Frontal cortex (tissue), 4 donors: ENCODE results near the gene PTPRK. TPM values are rescaled to one million over a fixed set of nuclear protein-coding genes. Genes with fewer than 3 reads are reported as not detected.

ENCODE experiments used
- DNase-seq, 2 donors: peaks; one replicate each; pipeline ENCODE4 v3.0.0; 2012; ENCODE audit warnings: low spot score in 2 of 2
- FAIRE-seq: peaks from 2 replicates; lab custom pipeline; 2012; peaks lifted over from hg19 to GRCh38; lab: Jason Lieb, UNC
- total RNA-seq: library from RNA; depleted of rRNA; stranded (reverse); fragments of >200 nt; gene quantifications from one replicate; pipeline ENCODE4 v1.2.3, GENCODE V29; 2014
- donor health status: control.
- donor health status: control.
- donor health status: control.

PTPRK gene
- total RNA-seq, 1 donor from 2014 or later: 179 TPM

DNA sequence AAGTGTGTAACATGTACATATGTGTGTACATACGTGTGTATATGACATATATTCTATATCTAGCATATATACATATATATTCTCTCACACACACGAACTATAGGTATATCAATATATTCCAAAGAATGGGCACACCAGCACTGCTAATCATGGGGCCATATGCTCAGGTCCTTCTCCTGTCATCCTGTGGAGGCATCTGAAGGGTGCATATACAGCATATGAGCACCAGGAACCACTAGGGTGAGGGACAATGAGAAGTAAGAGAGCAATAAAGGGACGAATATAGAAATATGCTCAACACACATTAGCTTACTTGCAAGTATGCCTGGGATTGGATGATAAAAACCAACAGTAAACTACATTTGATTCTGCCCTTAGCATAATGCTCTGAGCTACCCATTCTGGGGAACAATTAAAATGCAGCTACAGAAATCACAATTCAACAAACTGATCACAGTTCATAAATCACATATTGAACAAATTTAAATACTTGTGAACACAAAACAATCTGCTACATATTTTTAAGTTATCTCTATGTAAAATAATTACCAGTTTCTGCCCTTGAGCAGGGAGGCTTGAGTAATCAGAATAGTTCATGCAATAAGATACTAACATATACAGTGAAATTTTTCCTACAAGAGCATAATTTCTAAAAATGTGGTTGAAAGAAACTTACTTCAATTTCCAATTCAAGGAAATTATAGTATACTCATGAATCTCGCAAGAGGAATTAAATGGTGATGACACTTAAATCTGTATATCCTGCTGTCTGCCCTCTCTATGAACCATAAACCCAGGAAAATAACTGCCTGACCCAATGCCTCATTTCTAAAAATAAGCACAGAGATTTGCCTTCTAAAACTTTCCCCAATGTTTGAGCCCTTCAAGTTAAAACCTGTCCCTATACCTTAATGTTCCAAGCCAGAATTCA is 347.4 kb downstream of the PTPRK start:
- FAIRE-seq: no peak

DNA sequence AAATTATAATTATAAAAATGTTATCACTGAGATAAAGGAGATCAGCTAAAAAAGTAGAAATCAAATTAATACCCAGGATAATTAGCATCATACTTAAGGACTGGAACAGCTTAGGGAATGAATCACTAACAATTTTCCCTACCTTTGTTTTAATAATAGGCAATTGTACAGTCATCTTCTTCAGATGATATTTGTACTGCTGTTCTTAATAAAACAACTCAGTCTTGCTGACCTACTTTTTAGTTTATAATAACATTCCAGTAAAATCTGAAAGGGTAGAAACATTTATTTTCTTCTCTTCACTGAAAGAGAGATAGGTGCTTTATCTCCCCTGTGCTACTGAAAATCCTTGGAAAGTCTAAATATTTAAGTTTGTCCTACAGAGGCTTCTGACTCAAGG is 348.3 kb downstream of the PTPRK start:
- FAIRE-seq: no peak
- no peak for DNase-seq

More for the DNA sequence above, 347.4 kb downstream of the PTPRK start:
- DNase-seq: no peak

DNA sequence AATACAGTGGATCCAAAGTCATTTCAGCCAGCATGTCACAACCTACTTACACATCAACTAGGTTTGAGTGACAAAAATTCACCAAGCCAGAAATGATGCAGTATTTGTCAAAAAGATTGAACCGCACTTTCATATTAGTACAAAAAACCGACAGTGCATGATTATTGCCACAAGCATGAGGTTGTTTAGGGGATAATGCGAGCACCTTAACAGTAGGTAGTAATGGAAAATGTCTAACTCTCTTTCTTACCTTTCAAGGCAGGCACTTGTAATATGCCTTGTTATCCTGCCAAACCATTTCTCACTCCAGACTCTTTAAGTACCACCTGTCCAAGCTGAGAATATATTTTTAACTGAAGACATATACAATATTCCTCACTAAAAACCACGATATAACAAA is 349.2 kb downstream of the PTPRK start:
- no peak for DNase-seq

DNA sequence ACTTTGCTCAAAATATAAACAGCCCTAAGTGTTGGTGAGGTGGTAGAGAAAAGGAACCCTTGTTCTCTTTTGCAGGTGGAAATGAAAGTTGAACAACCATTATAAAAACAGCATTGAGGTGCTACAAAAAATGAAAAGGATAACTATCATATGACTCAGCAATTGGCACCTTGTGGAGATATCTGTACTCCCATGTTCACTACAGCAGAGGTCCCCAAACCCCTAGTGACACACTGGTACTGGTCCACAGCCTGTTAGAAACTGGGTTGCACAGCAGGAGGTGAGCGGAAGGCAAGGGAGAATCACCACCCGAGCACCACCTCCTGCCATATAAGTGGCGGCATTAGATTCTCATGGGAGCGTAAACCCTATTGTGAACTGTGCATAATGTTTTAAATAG is 352.2 kb downstream of the PTPRK start:
- DNase-seq: no peak
- no peak for FAIRE-seq

More for the DNA sequence above, 349.2 kb downstream of the PTPRK start:
- FAIRE-seq: no peak

DNA sequence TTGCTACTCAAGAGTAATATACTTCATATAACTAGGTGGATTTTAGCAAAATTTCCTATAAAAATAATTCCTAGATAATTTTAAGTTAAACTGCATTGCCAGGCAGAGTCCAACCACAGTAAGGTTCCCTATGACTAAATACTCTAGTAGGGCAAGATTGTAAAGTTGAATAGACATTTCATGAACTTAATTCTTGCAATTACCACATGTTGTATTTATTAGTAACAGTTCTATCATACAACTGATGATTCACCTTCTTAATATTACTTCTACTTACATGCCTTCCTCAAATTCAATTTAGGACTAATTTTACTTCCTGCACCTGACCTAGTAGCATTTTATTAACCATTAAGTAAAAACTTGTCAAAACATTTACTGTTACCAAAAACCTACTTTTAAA is 352.8 kb downstream of the PTPRK start:
- DNase-seq (no peak), FAIRE-seq (no peak)

DNA sequence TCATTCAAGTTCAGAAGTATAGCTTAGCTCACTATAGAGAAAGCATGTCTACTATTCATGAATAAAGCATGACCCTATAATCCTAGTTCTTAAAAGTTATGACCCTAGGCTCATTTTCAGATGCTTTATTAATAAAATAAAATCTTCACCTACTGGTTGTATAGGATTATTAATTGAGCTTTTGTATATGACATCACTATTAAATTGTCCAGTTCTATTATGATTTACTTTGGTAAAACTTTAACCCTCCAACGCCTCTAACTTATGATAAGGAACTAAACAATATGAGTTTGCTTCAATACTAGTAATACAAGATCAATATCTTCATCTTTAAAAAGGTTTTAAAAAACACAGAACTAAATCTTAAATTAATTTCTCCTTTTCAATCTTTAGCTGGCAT is 356.1 kb downstream of the PTPRK start:
- FAIRE-seq (no peak), DNase-seq (no peak)

DNA sequence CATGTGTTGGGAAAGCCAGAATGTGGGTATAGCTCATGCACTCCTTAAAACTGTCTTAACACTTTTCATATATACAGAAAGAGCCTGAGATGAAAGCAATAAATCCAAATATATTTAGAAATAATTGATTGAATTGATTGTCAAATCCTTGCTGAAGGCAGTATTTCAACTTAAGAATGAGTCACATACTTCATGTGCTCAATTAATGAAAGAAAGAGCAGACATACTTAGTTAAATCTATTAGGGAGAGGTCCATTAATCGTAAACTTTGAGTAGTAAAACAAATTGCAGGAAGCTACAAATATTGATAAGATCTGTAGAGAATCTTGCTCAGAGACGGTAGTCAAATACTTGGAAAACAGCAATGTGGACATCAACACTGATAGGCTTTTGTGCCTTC is 358.0 kb downstream of the PTPRK start:
- FAIRE-seq: no peak

DNA sequence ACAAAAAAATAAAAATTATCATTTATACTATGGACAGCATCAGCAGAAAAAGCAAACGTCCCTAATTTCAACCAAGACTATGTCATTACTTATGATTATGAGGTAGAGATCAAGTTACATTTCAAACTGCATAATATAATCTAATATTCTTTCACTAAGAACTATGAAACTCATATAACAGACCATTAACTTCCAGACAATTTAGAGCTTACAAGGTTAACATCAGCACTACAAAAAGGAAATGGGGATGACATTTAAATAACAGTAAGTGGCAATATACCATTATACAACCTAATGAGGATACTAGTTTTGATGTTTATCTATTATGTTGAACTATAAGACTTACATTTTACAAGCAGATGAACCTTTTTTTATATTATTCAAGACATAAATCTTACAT is 358.6 kb downstream of the PTPRK start:
- FAIRE-seq (peak; percentile 73), DNase-seq (no peak)

More for the DNA sequence above, 358.0 kb downstream of the PTPRK start:
- DNase-seq: no peak

DNA sequence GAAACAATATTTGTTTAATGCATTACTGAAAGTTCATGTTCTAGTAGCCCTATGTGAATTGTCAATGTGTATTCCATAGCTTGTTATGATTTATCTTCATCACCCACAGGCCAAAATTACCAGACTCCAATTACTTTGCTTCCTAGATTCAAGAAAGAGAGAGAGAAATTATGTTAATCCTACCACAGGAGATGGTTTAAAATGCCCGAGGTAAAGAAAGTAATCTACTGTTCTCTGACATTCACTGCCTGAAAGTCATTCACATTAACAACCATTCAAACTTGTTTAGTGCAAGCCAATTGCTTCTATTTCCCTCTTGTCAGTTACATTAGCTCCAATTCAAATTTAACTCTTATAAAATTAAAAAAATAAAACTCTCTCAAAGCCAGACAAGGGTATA is 359.1 kb downstream of the PTPRK start:
- no peak for FAIRE-seq
- DNase-seq: no peak

DNA sequence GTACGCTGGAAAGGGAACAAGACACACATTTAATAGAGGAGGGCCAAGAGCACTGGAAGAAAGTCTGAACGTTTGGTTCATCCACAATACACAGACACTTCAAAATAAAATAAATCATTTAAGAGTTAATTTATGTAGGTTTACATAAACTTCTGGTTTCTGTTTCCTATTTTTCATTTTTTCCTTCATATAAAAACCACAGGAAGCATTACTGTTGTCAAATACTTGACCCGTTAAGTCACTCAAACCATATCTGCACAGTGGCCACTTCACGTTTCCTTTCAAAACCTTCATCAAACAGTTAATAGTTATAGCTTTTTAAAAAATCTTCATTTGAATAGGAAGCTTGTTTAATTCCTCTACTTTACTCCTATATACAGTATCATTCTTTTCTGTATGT is 361.9 kb downstream of the PTPRK start:
- no peak for FAIRE-seq
- DNase-seq: no peak

DNA sequence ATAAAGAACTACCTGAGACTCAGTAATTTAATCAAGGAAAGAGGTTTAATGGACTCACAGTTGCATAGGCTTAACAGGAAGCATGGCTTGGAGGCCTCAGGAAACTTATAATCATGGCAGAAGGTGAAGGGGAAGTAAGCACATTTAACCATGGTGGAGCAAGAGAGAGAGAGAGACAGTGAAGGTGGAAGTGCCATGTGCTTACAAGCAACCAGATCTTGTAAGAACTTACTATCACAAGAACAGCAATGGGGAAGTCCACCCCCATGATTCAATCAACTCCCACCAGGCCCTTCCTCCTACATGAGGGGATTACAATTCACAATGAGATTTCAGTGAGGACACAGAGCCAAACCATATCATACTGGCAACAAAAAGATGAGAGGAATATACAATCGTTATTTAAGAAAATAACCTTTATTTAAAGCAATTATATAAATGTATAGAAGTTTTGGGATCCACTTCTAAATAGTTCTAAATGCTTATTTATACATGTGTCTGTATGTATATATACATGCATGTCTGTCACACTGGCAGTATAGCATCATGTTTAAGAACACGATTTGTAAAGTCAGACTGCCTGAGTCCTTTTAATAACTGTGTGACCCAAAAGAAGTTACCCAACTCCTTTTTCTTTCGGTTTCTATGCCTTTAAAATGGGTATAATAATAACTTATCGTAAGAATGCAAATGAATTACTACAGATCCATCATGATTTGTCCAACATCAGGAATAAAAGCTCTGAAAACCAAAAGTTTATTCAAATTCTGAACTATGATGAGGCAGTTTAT is 363.9 kb downstream of the PTPRK start:
- no peak for DNase-seq
- no peak for FAIRE-seq

DNA sequence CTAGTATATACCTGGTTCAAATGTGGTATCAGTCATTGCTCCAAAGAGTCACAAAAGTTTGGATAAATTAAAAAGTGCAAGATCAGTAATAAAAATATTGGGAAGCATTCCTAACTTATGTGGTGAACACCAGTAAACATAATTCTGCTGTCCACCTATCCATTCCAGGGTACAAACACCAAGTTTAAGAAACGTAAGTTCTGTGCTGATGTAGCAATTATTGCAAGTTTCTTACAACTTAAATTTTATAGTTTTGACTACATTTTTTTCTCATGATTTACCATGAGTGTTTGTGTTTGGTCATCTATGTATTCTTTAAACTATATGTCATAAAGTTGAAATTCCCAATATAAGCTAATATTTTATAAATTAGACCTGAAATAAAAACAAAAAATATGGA is 364.6 kb downstream of the PTPRK start:
- no peak for DNase-seq
- no peak for FAIRE-seq

DNA sequence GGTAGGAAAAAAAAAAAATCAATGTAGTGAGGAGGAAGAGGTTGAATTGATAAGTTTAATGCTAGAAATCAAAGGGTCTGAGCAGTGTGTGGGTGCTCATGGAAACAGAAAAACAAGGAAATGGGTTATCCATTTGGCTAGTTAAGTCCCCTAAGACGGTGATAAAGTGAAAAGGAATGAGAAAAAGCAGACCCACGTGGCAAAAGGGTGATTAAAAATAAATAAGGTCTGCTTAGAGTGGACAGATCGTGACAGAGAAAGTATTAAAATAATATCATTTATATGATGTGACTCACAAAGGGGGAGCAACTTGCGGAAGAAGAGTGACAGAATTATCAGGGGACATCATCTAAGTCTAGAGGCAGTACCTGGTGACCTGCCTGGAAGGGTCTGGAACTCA is 367.8 kb downstream of the PTPRK start:
- FAIRE-seq: no peak
- no peak for DNase-seq

DNA sequence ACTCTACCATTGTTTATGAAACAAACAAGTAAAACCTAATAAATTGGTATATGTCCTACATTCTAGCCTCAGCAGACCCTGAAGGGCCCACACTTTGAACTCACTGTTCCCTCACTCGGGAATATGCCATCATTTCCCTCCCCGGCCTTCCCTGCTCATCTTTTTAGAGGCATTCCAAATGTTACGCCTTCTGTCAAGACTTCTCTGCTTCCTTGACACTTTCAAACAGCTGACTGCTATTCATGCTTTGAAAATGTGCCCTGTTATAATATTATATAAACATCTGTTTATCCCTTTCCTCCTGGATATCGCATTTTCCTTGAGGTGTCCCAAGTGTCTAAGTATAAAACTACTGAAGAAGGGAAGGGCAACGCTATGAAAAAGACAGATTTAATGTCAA is 370.0 kb downstream of the PTPRK start:
- FAIRE-seq (no peak), DNase-seq (no peak)

DNA sequence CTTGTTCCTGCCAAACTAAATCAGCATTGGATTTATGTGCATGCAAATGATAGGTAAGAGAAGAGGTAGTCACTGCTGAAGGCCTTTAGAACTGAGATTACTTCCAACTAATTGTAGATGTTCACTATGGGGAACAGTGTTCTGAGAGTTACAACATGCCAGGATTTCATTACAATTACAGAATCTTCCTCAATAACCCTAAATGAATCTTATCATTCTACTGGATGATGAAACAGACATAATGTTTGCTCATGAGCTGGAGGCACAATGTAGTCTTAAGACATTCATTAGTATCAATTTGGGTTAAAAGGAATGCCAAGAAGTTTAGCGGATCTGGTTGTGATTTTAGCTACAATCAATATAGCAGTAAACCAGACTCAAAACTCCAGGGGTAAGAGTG is 370.6 kb downstream of the PTPRK start:
- no peak for DNase-seq
- no peak for FAIRE-seq

DNA sequence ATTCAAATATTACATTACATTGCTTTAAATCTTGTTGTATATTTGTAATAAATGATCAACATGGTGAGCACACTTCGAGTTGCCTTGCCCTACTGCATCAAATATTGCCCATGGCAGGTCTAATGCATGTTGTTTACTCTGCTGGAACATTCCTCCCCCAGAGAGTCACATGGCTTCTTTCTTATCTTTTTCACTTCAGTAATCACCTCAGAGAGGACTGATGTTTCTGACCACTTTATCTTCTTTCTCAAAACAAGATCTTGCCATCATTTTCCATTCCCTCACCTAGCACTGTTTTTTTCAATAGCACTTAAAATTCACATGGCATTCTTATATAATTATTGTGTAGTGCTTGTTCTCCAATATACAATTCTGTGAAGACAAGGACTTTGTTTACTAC is 376.1 kb downstream of the PTPRK start:
- FAIRE-seq (no peak), DNase-seq (no peak)

DNA sequence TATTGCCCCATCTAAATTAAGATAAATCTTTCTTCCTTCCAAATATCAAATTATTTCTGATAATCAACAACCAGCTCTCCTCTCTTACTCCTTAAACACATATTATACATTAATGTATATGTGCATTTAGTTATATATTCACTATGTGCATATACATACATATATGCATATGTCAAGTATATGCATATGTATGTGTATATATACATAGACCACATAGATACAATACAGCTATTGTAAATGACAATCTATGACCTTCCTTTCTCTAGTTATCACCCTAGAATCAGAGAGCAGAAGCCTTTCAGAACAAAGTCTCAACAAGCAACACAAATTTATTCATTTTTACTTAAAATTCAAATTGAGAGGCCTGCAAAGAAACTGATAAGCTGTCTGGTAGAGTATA is 378.5 kb downstream of the PTPRK start:
- DNase-seq (no peak), FAIRE-seq (no peak)

DNA sequence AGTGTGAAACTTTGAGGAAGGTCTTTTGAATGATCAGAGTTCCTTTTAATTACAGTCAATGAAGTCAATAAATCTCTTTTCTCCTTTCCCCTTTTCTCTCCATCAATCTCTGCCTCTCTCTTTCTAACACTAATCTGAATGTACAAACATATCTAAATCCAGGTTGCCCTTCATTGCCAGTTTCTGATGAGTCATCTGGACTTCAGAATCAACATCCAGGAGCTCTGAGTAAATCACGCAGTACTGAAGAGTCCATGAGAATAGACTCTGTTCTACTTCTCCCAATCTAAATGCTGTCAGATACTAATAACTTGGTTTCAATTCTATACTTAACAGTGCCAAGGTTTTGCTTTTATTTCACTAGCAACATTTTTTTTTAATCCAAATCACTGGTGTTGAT is 380.9 kb downstream of the PTPRK start:
- FAIRE-seq (no peak), DNase-seq (no peak)

DNA sequence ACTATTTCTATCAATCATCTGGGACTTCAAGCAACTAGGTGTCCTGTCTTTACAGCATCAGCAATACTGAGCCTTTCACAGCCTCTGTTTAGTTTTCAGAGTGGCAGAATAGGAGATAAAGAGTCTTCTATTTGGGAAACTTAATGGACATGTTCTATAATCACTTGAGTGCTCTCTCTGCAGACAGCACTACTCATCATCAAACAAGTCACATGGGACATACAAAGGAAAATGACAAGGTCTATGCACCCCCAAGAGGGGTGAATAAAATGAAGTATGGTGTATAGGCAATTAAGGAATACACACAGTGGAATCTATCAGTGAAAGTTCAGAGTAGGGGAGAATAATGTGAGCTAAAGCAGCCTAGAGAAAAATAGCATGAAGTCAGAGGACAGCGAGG is 381.7 kb downstream of the PTPRK start:
- FAIRE-seq (no peak), DNase-seq (no peak)

DNA sequence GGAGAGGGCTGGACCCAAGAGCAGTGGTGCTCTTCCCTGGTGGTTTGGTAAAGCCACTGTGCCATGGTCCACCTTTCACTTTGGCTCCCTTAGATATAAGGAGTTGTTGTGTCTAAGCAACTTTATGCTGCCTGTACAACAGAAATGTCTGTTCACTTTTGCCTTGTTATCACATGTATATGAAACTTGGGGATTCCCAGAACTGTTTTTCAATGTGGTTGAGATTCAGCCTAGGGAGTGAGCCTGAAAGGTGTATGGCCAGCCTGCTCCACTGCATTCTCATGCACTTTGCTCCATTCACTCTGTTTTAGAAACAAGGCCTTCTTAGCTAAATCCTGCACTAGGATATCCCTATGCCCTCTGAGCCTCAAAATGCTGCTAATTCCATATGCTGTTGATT is 385.1 kb downstream of the PTPRK start:
- FAIRE-seq: no peak

DNA sequence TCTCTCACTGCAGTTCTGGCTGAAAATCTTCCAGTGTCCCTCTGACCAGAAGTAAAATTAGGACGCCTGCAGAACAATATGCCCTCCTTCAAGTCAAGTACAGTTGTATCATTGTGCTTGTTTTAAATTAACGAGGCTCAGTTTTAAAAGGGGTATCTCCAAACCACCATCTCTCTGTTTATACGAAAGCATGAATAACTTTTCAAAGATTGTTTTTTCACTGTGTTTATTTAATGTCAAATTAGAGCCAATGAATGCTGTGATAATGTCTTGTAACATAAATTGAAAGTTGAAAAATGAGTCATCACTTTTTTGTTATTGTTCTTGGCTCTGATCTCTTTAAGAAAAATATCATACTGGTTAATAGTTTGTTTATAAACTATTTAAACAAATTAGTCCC is 388.8 kb downstream of the PTPRK start:
- DNase-seq (no peak), FAIRE-seq (peak; percentile 75)

More for the DNA sequence above, 385.1 kb downstream of the PTPRK start:
- no peak for DNase-seq
